KOPT-K1 (cell line): Measurements from ENCODE around the gene DGCR8.

Source experiments
- H3K27ac ChIP-seq: fragments of 200-600 bp; sonication (generic); 2 replicates; pipeline ENCODE4 v1.5.1; 2016; ENCODE audit warnings: antibody characterized with exemption, mild to moderate bottlenecking, low read depth, low read length; ENCODE audit not compliant: poor library complexity, severe bottlenecking
- H3K36me3 ChIP-seq: fragments of 200-600 bp; sonication (generic); 2 replicates; pipeline ENCODE4 v1.5.1; 2017; ENCODE audit warnings: antibody characterized with exemption, mild to moderate bottlenecking, low read length, moderate library complexity; ENCODE audit not compliant: insufficient read depth
- H3K9me3 ChIP-seq: fragments of 200-600 bp; sonication (generic); 2 replicates; pipeline ENCODE4 v1.5.1; 2017; ENCODE audit warnings: antibody characterized with exemption, low read length, mild to moderate bottlenecking; ENCODE audit not compliant: insufficient read depth, poor library complexity, severe bottlenecking

The DGCR8 gene

DNA sequence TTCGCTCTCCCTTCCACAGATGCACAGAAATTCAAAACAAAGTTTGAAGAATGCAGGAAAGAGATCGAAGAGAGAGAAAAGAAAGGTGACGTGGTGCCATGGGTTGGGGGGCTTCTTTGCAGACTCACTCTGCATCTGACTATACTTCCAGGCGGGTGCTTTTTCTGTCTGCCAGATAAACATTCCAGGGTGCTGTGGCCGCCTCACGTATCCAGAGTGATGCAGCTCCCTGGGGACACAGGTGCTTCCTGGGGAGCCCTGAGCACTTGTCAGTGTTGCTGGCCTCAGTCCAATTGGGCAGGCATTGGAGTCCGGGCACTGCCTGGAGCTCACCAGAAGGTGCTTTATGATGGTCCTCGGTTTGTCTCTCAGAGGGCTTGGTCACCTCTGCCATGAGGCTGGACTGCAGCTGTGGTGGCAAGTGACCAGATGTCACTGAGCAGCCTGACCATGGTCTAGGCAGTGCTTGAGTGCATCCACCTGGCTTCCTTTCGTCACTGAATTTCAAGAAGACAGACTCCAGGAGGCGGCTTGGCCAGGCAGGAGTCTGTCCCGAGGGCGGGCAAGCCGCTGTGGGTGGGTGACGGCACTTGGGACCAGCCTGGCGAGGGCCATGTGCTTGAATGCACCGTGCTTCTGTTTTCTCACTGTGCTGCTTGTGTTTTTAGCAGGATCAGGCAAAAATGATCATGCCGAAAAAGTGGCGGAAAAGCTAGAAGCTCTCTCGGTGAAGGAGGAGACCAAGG lies 46.4 kb downstream of the DGCR8 start:
- Histone ChIP-seq H3K36me3 (peaks cover 76% of the 10 kb centered on the region), H3K27ac (no peak overlapping the region), H3K9me3 (no peaks in the 10 kb centered on the region)

- H3K36me3 ChIP-seq, result peaks cover 66% of the 10 kb centered on the region
- peak overlapping the region; percentile 46 for H3K27ac ChIP-seq
- H3K9me3 ChIP-seq, result no peaks in the 10 kb centered on the region
Observed at GRCh38 chr22:20127318-20127868, 47.4 kb downstream of the DGCR8 start.

DNA sequence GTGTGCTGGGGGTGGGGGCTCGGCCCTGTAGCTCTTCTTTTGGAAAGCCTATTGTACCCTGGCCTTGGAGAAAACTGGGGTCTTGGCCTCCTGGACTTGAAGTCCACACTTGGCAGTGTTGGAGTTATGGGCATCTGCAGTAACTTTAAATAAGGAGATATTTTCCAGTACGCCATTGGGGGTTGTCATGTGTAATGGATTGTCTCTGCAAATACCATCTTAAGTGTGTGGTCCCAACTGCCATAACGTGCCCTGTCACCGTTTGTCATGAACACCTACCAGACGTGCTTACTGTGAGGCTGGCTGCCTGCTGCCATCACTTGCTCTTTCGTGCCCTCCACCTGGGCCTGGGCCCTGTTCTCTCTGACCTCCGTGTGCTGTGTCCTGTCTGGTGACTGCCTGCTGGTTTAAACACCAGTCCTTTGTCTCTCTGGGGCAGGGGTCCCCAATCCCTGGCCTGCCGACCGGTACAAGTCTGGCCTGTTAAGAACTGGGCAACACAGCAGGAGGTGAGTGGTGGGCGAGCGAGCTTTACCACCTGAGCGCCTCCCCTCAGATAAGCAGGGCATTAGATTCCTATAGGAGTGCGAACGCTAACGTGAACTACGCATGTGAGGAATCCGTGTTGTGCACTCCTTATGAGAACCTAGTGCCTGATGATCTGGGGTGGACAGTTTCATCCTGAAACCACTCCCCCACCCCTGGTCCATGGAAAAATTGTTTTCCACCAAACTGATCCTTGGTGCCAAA lies 48.0 kb downstream of the DGCR8 start:
- Histone ChIP-seq H3K27ac (peak overlapping the region; percentile 46), H3K9me3 (no peaks in the 10 kb centered on the region), H3K36me3 (peaks cover 60% of the 10 kb centered on the region)

DNA sequence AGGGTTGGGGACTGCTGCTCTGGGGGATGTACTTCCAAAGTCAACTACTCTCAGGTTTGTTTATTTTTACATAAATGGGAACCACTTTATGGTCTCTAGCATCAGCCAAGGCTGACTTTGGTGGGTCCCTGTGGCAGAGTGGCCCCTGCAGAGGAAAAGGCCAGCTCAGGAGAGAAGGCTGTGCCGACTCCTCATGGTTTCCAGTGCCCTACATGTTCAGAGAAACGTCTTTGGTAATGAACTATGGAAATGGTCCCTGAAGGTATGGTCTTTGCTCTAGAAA lies 48.5 kb downstream of the DGCR8 start:
- H3K9me3 ChIP-seq, result no peaks in the 10 kb centered on the region
- peaks cover 54% of the 10 kb centered on the region for H3K36me3 ChIP-seq
- H3K27ac ChIP-seq, result peak overlapping the region; percentile 46

- Histone ChIP-seq H3K27ac (peak overlapping the region; percentile 46), H3K36me3 (peaks cover 49% of the 10 kb centered on the region), H3K9me3 (no peaks in the 10 kb centered on the region)
Observed at GRCh38 chr22:20128902-20129746, 49.1 kb downstream of the DGCR8 start.

DNA sequence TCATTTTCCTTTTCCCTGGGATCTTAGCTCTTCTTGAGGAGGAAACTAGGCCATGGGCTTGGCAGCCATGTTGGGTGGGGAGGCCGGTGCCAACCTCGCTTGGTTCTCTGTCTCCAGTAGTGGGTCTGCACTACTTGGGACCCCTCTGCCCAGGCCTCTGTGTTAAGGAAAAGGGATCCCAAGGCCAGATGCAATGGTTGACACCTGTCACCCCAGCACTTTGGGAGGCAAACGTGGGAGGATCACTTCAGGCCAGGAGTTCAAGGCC lies 49.6 kb downstream of the DGCR8 start:
- Histone ChIP-seq H3K27ac (peak overlapping the region; percentile 46), H3K36me3 (peaks cover 43% of the 10 kb centered on the region), H3K9me3 (no peaks in the 10 kb centered on the region)

DNA sequence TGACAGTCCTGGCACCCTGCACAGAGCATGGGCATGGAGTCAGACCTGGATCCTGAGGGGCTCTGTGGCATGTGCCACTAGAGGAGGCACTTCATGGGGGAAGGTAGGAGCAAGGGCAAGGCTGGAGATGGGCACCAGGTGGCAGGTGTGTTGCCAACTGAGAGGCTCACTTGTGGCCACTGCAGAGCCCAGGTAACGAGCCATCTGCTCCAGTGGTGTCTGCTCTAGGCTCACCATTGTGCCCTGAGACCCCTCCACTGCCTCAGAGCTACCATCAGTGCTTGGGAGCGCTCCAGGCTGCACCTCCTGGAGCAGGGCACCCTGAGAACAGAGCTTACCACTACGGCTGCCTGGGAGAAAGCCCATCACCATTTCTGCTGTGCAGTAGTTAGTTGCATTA lies 50.3 kb downstream of the DGCR8 start:
- no peak overlapping the region for H3K27ac ChIP-seq
- H3K9me3 ChIP-seq, result no peaks in the 10 kb centered on the region
- peaks cover 37% of the 10 kb centered on the region for H3K36me3 ChIP-seq

DNA sequence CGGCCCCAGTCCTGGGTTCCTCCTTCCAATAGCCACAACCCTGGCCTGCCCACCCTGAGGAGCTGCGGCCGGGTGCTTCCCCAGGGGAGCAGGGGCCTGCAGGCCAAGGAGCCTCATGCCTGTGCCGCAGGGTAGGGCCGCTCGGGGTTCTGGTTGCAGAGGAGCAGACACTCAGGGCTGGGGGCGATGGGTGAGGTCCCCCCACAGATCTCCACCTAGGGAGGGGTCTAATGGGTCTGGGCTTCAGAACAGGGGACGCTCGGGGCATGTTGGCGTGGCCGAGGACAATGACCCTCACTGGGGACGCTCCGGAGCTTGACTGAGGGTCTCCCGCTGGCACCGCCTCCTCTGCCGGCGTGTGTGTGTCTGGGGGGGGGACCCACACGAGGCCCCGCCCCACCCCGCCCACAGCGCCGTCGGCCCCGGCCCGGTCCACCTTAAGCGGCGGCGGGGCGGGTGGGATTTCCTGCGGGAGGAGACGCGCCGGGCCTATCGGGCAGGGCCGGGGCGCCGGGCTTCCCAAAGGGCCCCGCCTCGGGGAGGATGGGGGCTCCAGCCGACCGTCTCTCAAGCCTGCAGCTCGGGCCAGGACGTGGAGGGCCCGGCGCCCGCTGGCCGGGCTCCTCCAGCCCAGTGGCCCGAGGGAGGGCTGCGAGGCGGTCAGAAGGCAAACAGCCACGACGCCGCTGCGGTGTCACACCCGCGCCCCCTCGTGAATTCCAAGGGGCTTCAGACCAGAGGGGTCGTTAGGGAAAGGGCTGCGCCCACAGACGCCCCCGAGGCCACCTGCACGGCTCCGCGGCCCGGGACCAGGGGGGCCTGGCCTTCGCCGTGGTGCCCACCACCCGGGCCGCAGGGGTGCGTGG lies 50.9 kb downstream of the DGCR8 start:
- peaks cover 30% of the 10 kb centered on the region for H3K36me3 ChIP-seq
- no peaks in the 10 kb centered on the region for H3K9me3 ChIP-seq
- H3K27ac ChIP-seq, result peak overlapping the region; percentile 72

GRCh38 chr22:20131597-20131858 lies 51.5 kb downstream of the DGCR8 start, which contains the start of gene ZDHHC8:
ZDHHC8 (plus strand) TSS chr22:20131804; CDS start chr22:20131948, 144 bp downstream.
- peak within 1 kb of the TSS; percentile 72 for H3K27ac ChIP-seq
- no peaks in the 10 kb centered on the region for H3K9me3 ChIP-seq
- H3K36me3 ChIP-seq, result peaks cover 25% of the 10 kb centered on the region

- Histone ChIP-seq H3K27ac (peak overlapping the region; percentile 52), H3K36me3 (peaks cover 19% of the 10 kb centered on the region), H3K9me3 (no peaks in the 10 kb centered on the region)
Observed at GRCh38 chr22:20131859-20132685, 52.0 kb downstream of the DGCR8 start.

DNA sequence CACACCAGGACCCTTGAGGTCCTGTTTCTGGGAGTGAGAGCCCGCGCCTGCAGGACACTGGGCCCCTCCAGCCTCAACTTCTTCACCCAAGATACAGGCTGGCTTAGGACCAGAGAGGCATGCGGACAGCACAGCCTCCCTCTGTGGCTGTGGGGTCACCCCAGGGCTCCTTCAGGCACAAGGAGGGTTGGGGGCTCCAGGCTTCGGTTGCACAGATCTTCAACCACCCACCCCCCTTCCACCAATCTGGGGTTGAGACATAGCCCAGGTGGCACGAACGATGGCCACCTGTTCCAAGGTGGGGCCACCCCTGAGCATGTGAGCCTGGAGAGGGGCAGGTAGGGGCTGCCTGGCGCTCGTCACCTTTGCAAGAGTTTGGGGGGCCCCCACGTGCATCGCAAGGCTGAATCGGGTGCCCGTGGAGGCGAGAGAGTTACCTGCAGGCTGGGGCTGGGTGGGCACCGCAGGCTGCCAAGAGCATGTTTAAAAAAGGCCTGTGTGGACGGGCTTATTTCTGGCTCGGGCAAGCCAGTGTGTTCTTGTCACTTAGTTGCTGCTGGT lies 52.7 kb downstream of the DGCR8 start:
- peak overlapping the region; percentile 52 for H3K27ac ChIP-seq
- no peaks in the 10 kb centered on the region for H3K9me3 ChIP-seq
- H3K36me3 ChIP-seq, result peaks cover 12% of the 10 kb centered on the region

GRCh38 chr22:20133930-20134549 lies 54.0 kb downstream of the DGCR8 start:
- H3K27ac ChIP-seq, result no peak overlapping the region
- no peaks in the 10 kb centered on the region for H3K36me3 ChIP-seq
- H3K9me3 ChIP-seq, result no peaks in the 10 kb centered on the region

- no peaks in the 10 kb centered on the region for H3K9me3 ChIP-seq
- H3K36me3 ChIP-seq, result no peaks in the 10 kb centered on the region; the same call in 1 of the 2 replicates
- no peak overlapping the region for H3K27ac ChIP-seq
Observed at GRCh38 chr22:20135265-20135664, 55.2 kb downstream of the DGCR8 start.
